Right cardiac atrium (tissue), 5 donors: ENCODE results near the gene TMC7. TPM values are rescaled to one million over a fixed set of nuclear protein-coding genes. Genes with fewer than 3 reads are reported as not detected.
"Not testable (repeated sequence)": the region's sequence is repeated elsewhere in the genome, so short reads cannot be mapped to it uniquely, and the experiment has no call there.

Source experiments
- ATAC-seq, 2 donors: fragments of 200-7000 bp; cut with Tn5 transposase; one replicate each; pipeline versions ENCODE4 v1.8.0 to v1.9.1; 2020; ENCODE audit warnings: moderate library complexity in 2 of 2, mild to moderate bottlenecking in 1 of 2
- DNase-seq, 3 donors: peaks; one replicate each; pipeline ENCODE4 v3.0.0-alpha.2; 2020
- H3K27ac ChIP-seq: one replicate; pipeline ENCODE4 v1.5.1; 2013; ENCODE audit warnings: mild to moderate bottlenecking, low read length, control low read depth, moderate library complexity
- H3K27me3 ChIP-seq: one replicate; pipeline ENCODE4 v1.6.1; 2013; ENCODE audit not compliant: control insufficient read depth, insufficient read depth
- H3K4me1 ChIP-seq: one replicate; pipeline ENCODE4 v1.6.1; 2013; ENCODE audit warnings: low read length; ENCODE audit not compliant: control insufficient read depth, insufficient read depth
- H3K4me3 ChIP-seq: one replicate; pipeline ENCODE4 v1.5.1; 2013; ENCODE audit warnings: low read length, control low read depth
- H3K9me3 ChIP-seq: one replicate; pipeline ENCODE4 v1.6.1; 2013; ENCODE audit warnings: low read length; ENCODE audit not compliant: control insufficient read depth
- WGBS: extraction: QIAGEN DNeasy Blood & Tissue Kit; methylation state at CpG from one replicate; pipeline ENCODE4 v1.1.7; 2013; 5-methylcytosine and 5-hydroxymethylcytosine counted together
- intact Hi-C, 4 donors: fragments of 100-400 bp; cut with DNase I; formaldehyde crosslinking; loops; one replicate each; pipeline versions ENCODE4 v1.11.0 to v1.14.0; 2022 to 2023
- polyA plus RNA-seq: library from polyadenylated mRNA; stranded (reverse); fragments of 200-250 nt; gene quantifications from one replicate; pipeline ENCODE4 v1.2.3, GENCODE V29; 2013
- total RNA-seq, 4 donors: library from RNA; stranded (reverse); fragmentation: NEBNext Ultra II Directional; extraction: Animal tissue kit (Norgen Biotek cat#: 25700); gene quantifications; one replicate each; pipeline ENCODE4 v1.2.1, GENCODE V29; 2021
- donor health status: healthy with polysubstance abuse.
- donor health status: DM: no; HTN: yes; CAD: no.
- donor health status: DM: no; HTN: no; CAD: no.
- donor health status: DM: no; HTN: yes; CAD: no; lungs with severe emphysema.
- donor health status: DM: yes; HTN: yes; CAD: no.

TMC7 gene
- total and polyA plus RNA-seq, 5 donors = 0.44 to 0.84 (median 0.58) TPM

- Histone ChIP-seq H3K4me1 (peaks cover 2% of the 10 kb centered on the region), H3K4me3 (peak overlapping the region; percentile 52), H3K27me3 (no peaks in the 10 kb centered on the region), H3K9me3 (no peaks in the 10 kb centered on the region), H3K27ac (no peak overlapping the region)
- DNase-seq = no peak
- ATAC-seq = peak in 1 of 2 donors; percentile 47
- WGBS = 70% methylated on average over 11 of the region's 11 CpGs
- intact Hi-C loops = loop anchor here in 1 of 4 donors (5.0 kb wide), 1 partner anchor 83 kb away; the partner anchor contains the start of gene COQ7
These were observed 786 bp downstream of the TMC7 start for GRCh38 chr16:18984435-18985005.

- 95% methylated on average over 1 of the region's 1 CpG for WGBS
- ATAC-seq, intact Hi-C loops, H3K27ac ChIP-seq, H3K27me3 ChIP-seq, DNase-seq, H3K4me1 ChIP-seq, H3K9me3 ChIP-seq, H3K4me3 ChIP-seq: not testable (repeated sequence)
These were observed 1.5 kb downstream of the TMC7 start for GRCh38 chr16:18985256-18985655.

- H3K27me3 ChIP-seq, H3K27ac ChIP-seq, DNase-seq, ATAC-seq, H3K4me1 ChIP-seq, H3K9me3 ChIP-seq, H3K4me3 ChIP-seq, intact Hi-C loops: not testable (repeated sequence)
- 94% methylated on average over 9 of the region's 9 CpGs for WGBS
These were observed 8.0 kb downstream of the TMC7 start for GRCh38 chr16:18991731-18992130.

- H3K27me3 ChIP-seq, H3K27ac ChIP-seq, H3K4me1 ChIP-seq, intact Hi-C loops, H3K9me3 ChIP-seq, DNase-seq, H3K4me3 ChIP-seq, ATAC-seq: not testable (repeated sequence)
- WGBS = 88% methylated on average over 3 of the region's 3 CpGs
These were observed 9.8 kb downstream of the TMC7 start for GRCh38 chr16:18993531-18993930.

- H3K27me3 ChIP-seq, ATAC-seq, DNase-seq, H3K9me3 ChIP-seq, H3K4me1 ChIP-seq, H3K4me3 ChIP-seq, H3K27ac ChIP-seq, intact Hi-C loops: not testable (repeated sequence)
- 79% methylated on average over 7 of the region's 7 CpGs for WGBS
These were observed 10.4 kb downstream of the TMC7 start for GRCh38 chr16:18994181-18994580.

GRCh38 chr16:18995406-18995805 is 11.7 kb downstream of the TMC7 start:
- DNase-seq, H3K4me1 ChIP-seq, H3K9me3 ChIP-seq, intact Hi-C loops, ATAC-seq, H3K4me3 ChIP-seq, H3K27me3 ChIP-seq, H3K27ac ChIP-seq: not testable (repeated sequence)
- 82% methylated on average over 12 of the region's 12 CpGs for WGBS

- H3K27me3 ChIP-seq, ATAC-seq, H3K4me3 ChIP-seq, intact Hi-C loops, H3K9me3 ChIP-seq, DNase-seq, H3K27ac ChIP-seq, H3K4me1 ChIP-seq: not testable (repeated sequence)
- whole genome bisulfite sequencing = 86% methylated on average over 9 of the region's 9 CpGs
These were observed 12.8 kb downstream of the TMC7 start for GRCh38 chr16:18996536-18996935.

GRCh38 chr16:18997001-18997400 is 13.3 kb downstream of the TMC7 start:
- H3K27me3 ChIP-seq, H3K4me3 ChIP-seq, DNase-seq, ATAC-seq, H3K4me1 ChIP-seq, H3K27ac ChIP-seq, H3K9me3 ChIP-seq, intact Hi-C loops: not testable (repeated sequence)
- WGBS = 91% methylated on average over 9 of the region's 9 CpGs

- no peak overlapping the region for H3K27ac ChIP-seq
These were observed 15.3 kb downstream of the TMC7 start for GRCh38 chr16:18999045-18999393.

GRCh38 chr16:19001788-19002187 is 18.1 kb downstream of the TMC7 start:
- H3K27ac ChIP-seq = no peak overlapping the region
- WGBS = 63% methylated on average over 4 of the region's 4 CpGs
- H3K4me1 ChIP-seq = no peaks in the 10 kb centered on the region
- ATAC-seq (no peak), DNase-seq (no peak)
- H3K27me3 ChIP-seq = no peaks in the 10 kb centered on the region
- no peaks in the 10 kb centered on the region for H3K9me3 ChIP-seq
- H3K4me3 ChIP-seq = no peak overlapping the region
- intact Hi-C loops = no loop called here

More at GRCh38 chr16:18999045-18999393, 15.3 kb downstream of the TMC7 start:
- no peaks in the 10 kb centered on the region for H3K27me3 ChIP-seq
- WGBS = 90% methylated on average over 4 of the region's 4 CpGs
- no peaks in the 10 kb centered on the region for H3K4me1 ChIP-seq
- H3K4me3 ChIP-seq = no peak overlapping the region
- no peak for DNase-seq
- H3K9me3 ChIP-seq = no peaks in the 10 kb centered on the region
- intact Hi-C loops = no loop called here
- no peak for ATAC-seq

GRCh38 chr16:19003935-19004334 is 20.2 kb downstream of the TMC7 start:
- 71% methylated on average over 4 of the region's 4 CpGs for WGBS
- no peaks in the 10 kb centered on the region for H3K27me3 ChIP-seq
- no peaks in the 10 kb centered on the region for H3K4me1 ChIP-seq
- no peak overlapping the region for H3K27ac ChIP-seq
- ATAC-seq = no peak
- no peaks in the 10 kb centered on the region for H3K9me3 ChIP-seq
- intact Hi-C loops = no loop called here
- no peak for DNase-seq
- no peak overlapping the region for H3K4me3 ChIP-seq
